ENCODE results near the gene NEDD4. TPM values are rescaled to one million over a fixed set of nuclear protein-coding genes. Genes with fewer than 3 reads are reported as not detected.
A peak's percentile ranks its signal among the peaks of the same experiment; 100 is the strongest.

The NEDD4 gene
- 10 to 100 TPM in 2 of 4 donors, 1 to 10 TPM in 2; 5.6 to 24.0 (median 8.9) TPM for polyA plus RNA-seq
- long read RNA-seq, donor 1, result 0 reads
- long read RNA-seq, donor 2, result 0 reads
- long read RNA-seq, donor 3, result 0 reads
- long read RNA-seq, donor 4, result 0 reads
- long read RNA-seq, donor 5, result 0 reads
- long read RNA-seq, donor 6, result 0 reads
- long read RNA-seq, donor 7, result 0 reads
- long read RNA-seq, donor 8, result 0 reads
- long read RNA-seq, donor 9, result 0 reads
- long read RNA-seq, donor 10, partial matches to known transcripts, result 9 of 10 reads
- long read RNA-seq, donor 10, other reads (novel, unspliced or antisense), result 0 of 10 reads

DNA sequence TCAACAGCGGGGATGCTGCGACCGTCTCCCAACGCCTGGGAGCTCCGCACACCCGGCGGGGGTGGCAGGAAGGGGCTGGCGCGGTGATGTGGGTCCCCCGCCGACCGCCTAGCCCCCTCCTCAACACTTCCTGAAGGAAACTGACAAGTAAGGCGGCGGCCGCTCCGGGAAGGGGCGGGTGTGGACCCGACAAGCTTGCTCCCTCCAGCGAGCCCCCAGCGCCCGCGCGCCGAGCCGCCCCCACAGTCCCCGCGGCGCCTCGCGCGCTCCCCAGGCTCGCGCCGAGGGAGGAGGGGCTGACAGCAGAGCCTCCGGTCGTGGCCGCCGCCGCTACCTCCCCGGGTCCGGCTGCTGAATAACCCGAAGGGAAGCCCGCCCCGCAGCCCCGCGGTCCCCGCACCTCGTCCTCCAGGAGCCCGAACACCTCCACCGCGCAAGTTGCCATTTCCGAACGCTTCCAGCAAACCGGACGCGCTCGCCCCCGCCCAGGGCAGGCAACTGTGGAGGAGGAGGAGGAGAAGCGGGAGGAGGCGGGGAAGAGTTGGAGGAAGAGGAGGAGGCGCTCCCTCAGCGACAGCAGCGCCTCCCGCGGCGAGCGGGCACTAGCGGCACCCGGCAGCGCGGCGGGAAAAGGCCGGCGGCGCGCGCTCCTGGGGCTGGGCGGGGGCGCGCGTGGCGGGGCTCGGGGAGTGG, at the start of gene NEDD4:
Gene NEDD4, minus strand, starts transcription at position 502 of the 693 bp plus-strand sequence. Its CDS starts 57 bp downstream, at position 445.
- H3K4me1 ChIP-seq (ENCODE audit: control insufficient read depth in 3 of 3, insufficient read depth in 2 of 3, low read depth in 1 of 3, low read length in 2 of 3), result peaks cover 0 to 20% (median 6%) of the 10 kb centered on the region in 3 donors
- WGBS, 3 donors, result 0 to 1% (median 0%) methylated on average over 46 to 83 of the region's 83 CpGs
- H3K4me3 ChIP-seq (ENCODE audit: low read depth in 1 of 3, low read length in 3 of 3), result peak within 1 kb of the TSS; percentile 54 to 93 (median 59)
- FAIRE-seq (no peak), DNase-seq (peak; percentile 85 to 94)
- peak within 1 kb of the TSS; percentile 84 to 94 (median 91) for H3K27ac ChIP-seq (ENCODE audit: low read depth in 1 of 3, low read length in 2 of 3)
- no peaks in the 10 kb centered on the region for H3K27me3 ChIP-seq (ENCODE audit: control insufficient read depth in 3 of 3, insufficient read depth in 3 of 3, low read length in 3 of 3)
- H3K9me3 ChIP-seq (ENCODE audit: control insufficient read depth in 2 of 2, insufficient read depth in 1 of 2, low read depth in 1 of 2, low read length in 1 of 2), result no peaks in the 10 kb centered on the region
- H3K36me3 ChIP-seq (ENCODE audit: control insufficient read depth in 3 of 3, insufficient read depth in 2 of 3, low read depth in 1 of 3, low read length in 3 of 3), result no peaks in the 10 kb centered on the region

DNA sequence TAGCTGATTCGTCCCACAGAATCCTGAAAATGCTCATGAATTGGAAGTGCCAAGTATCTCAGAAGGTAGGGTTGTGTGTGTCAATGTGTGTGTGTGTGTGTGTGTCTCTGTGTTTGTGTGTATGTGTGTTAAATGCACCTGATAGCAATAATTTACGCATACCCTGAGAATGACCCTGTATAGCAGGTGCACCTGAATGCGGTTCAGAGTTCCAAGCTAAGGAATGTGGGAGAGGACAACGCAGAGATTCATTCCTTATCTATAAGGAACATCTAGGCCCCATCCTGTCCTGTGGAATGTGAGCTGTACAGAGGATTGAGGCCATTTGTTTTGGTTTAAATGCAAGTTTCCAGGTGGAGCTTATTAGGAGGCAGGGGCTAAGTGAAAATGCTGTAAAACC, 49.1 kb upstream of the NEDD4 start:
- no peak overlapping the region for H3K4me3 ChIP-seq (ENCODE audit: low read depth in 1 of 3, low read length in 3 of 3)
- H3K36me3 ChIP-seq (ENCODE audit: control insufficient read depth in 3 of 3, insufficient read depth in 2 of 3, low read depth in 1 of 3, low read length in 3 of 3), result no peaks in the 10 kb centered on the region
- peaks cover 4 to 26% (median 6%) of the 10 kb centered on the region in 3 donors for H3K4me1 ChIP-seq (ENCODE audit: control insufficient read depth in 3 of 3, insufficient read depth in 2 of 3, low read depth in 1 of 3, low read length in 2 of 3)
- peak overlapping the region in 1 of 3 donors; percentile 50 for H3K27ac ChIP-seq (ENCODE audit: low read depth in 1 of 3, low read length in 2 of 3)
- peak; percentile 32 to 81 for DNase-seq
- 26 to 60% (median 38%) methylated on average over 4 of the region's 4 CpGs for WGBS, 3 donors
- H3K9me3 ChIP-seq (ENCODE audit: control insufficient read depth in 2 of 2, insufficient read depth in 1 of 2, low read depth in 1 of 2, low read length in 1 of 2), result no peaks in the 10 kb centered on the region
- FAIRE-seq, result no peak
- no peaks in the 10 kb centered on the region for H3K27me3 ChIP-seq (ENCODE audit: control insufficient read depth in 3 of 3, insufficient read depth in 3 of 3, low read length in 3 of 3)

DNA sequence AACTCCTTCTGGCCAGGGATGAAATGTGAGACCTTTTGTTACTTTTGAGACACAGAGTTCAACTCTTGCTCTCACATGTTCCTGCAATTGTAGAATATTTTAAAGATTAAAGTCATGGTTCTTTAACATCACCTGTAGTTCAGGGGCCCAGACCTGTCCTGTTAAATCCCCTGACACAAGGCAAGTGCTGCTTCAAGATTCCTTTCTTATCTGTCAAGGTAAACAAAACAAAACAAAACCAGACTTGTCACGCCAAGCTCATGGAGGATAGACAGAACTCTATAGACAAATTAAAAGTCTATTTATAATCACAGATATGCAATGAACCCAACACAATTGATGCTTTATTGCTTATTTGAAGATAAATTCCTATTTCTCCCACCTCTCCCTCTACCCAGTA, 48.6 kb upstream of the NEDD4 start:
- DNase-seq, result peak in 1 of 2 donors; percentile 35
- peak overlapping the region in 1 of 3 donors; percentile 50 for H3K27ac ChIP-seq (ENCODE audit: low read depth in 1 of 3, low read length in 2 of 3)
- WGBS, 3 donors, result 40 to 68% (median 65%) methylated on average over 1 of the region's 1 CpG

DNA sequence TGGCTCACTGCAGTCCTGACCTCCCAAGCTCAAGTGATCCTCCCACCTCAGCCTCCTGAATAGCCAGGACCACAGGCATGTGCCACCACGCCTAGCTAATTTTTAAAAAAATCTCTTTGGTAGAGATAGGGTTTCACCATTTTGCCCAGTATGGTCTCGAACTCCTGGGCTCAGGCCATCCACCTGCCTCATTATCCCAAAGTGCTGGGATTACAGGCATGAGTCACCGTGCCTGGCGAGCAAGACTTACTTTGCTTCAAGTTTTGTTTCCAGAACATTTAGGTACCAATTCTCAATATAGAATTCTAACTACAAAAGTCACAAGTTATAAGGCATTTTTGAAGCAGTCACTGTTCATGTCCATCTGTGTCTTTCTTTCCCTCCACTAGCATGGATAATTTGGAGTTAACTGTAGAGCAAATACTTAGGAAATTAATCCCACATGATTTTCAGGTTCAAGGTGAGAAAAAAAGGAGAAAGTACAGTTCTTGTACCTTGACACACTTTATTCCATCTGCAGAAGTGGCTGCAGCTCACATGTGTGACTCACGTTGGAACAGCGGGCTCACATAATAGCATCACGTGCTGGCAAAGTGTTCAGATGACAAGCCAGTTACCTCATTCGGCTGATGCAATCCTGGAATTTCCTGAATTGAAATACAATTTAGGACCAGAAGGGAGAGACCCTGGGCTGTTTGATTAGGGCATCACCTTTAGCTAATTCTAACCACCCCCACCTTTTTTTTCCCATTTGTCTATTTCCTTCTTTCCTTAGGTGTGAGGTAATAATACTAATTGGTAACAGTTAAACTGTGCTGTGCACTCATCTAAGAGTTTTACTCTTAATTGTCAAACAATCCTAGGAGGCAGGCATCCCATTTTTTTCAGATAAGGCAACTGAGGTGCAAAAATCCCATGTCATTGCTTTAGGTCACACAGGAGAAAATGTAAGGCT, 46.9 kb upstream of the NEDD4 start:
- no peaks in the 10 kb centered on the region for H3K36me3 ChIP-seq (ENCODE audit: control insufficient read depth in 3 of 3, insufficient read depth in 2 of 3, low read depth in 1 of 3, low read length in 3 of 3)
- DNase-seq (peak; percentile 87 to 94), FAIRE-seq (no peak)
- no peak overlapping the region for H3K4me3 ChIP-seq (ENCODE audit: low read depth in 1 of 3, low read length in 3 of 3)
- peak overlapping the region; percentile 35 to 89 (median 48) for H3K27ac ChIP-seq (ENCODE audit: low read depth in 1 of 3, low read length in 2 of 3)
- H3K27me3 ChIP-seq (ENCODE audit: control insufficient read depth in 3 of 3, insufficient read depth in 3 of 3, low read length in 3 of 3), result no peaks in the 10 kb centered on the region
- no peaks in the 10 kb centered on the region for H3K9me3 ChIP-seq (ENCODE audit: control insufficient read depth in 2 of 2, insufficient read depth in 1 of 2, low read depth in 1 of 2, low read length in 1 of 2)
- H3K4me1 ChIP-seq (ENCODE audit: control insufficient read depth in 3 of 3, insufficient read depth in 2 of 3, low read depth in 1 of 3, low read length in 2 of 3), result peaks cover 4 to 26% (median 6%) of the 10 kb centered on the region in 3 donors
- 19 to 49% (median 36%) methylated on average over 8 of the region's 8 CpGs for WGBS, 3 donors

More for the DNA sequence above, 48.6 kb upstream of the NEDD4 start:
- H3K9me3 ChIP-seq (ENCODE audit: control insufficient read depth in 2 of 2, insufficient read depth in 1 of 2, low read depth in 1 of 2, low read length in 1 of 2), result no peaks in the 10 kb centered on the region
- no peak overlapping the region for H3K4me3 ChIP-seq (ENCODE audit: low read depth in 1 of 3, low read length in 3 of 3)
- H3K36me3 ChIP-seq (ENCODE audit: control insufficient read depth in 3 of 3, insufficient read depth in 2 of 3, low read depth in 1 of 3, low read length in 3 of 3), result no peaks in the 10 kb centered on the region
- peaks cover 4 to 26% (median 6%) of the 10 kb centered on the region in 3 donors for H3K4me1 ChIP-seq (ENCODE audit: control insufficient read depth in 3 of 3, insufficient read depth in 2 of 3, low read depth in 1 of 3, low read length in 2 of 3)
- no peaks in the 10 kb centered on the region for H3K27me3 ChIP-seq (ENCODE audit: control insufficient read depth in 3 of 3, insufficient read depth in 3 of 3, low read length in 3 of 3)
- no peak for FAIRE-seq

DNA sequence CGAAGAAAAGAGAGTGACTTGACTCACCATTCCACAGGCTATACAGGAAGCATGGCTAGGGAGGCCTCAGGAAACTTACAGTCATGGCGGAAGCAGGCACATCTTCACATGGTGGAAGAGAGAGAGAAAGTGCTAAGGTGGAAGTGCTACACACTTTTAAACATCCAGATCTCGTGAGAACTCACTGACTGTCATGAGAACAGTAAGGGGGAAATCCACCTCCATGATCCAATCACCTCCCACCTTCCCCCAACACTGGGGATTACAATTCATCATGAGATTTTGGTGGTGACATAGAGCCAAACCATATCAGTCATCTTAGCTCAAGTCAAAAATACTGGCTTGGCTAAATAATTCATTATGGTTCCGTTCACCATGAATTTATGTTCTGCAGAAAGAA, 45.3 kb upstream of the NEDD4 start:
- peaks cover 4 to 26% (median 6%) of the 10 kb centered on the region in 3 donors for H3K4me1 ChIP-seq (ENCODE audit: control insufficient read depth in 3 of 3, insufficient read depth in 2 of 3, low read depth in 1 of 3, low read length in 2 of 3)
- H3K36me3 ChIP-seq (ENCODE audit: control insufficient read depth in 3 of 3, insufficient read depth in 2 of 3, low read depth in 1 of 3, low read length in 3 of 3), result no peaks in the 10 kb centered on the region
- WGBS, 3 donors, result 91 to 92% (median 91%) methylated on average over 4 of the region's 4 CpGs
- no peaks in the 10 kb centered on the region for H3K27me3 ChIP-seq (ENCODE audit: control insufficient read depth in 3 of 3, insufficient read depth in 3 of 3, low read length in 3 of 3)
- H3K4me3 ChIP-seq (ENCODE audit: low read depth in 1 of 3, low read length in 3 of 3), result no peak overlapping the region
- no peak overlapping the region for H3K27ac ChIP-seq (ENCODE audit: low read depth in 1 of 3, low read length in 2 of 3)
- no peak for DNase-seq
- no peaks in the 10 kb centered on the region for H3K9me3 ChIP-seq (ENCODE audit: control insufficient read depth in 2 of 2, insufficient read depth in 1 of 2, low read depth in 1 of 2, low read length in 1 of 2)
- FAIRE-seq, result no peak

DNA sequence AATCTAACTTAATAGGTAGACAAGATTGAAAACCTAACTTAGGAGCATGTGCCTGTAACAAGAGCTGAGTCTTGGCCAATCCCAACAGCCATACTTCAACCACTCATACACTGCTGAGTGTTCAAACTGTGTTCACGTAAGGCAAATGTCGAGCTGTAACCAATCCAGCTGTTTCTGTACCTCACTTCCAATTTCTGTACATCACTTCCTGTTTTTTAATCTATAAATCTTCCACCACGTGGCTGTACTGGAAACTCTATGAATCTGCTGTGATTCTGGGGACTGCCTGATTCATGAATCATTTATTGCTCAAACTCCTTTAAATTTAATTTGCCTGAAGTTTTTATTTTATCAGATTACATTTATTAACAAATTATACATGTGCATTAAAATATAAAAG, 44.6 kb upstream of the NEDD4 start:
- FAIRE-seq (no peak), DNase-seq (no peak)
- Histone ChIP-seq H3K27ac (ENCODE audit: low read depth in 1 of 3, low read length in 2 of 3) (no peak overlapping the region), H3K27me3 (ENCODE audit: control insufficient read depth in 3 of 3, insufficient read depth in 3 of 3, low read length in 3 of 3) (no peaks in the 10 kb centered on the region), H3K36me3 (ENCODE audit: control insufficient read depth in 3 of 3, insufficient read depth in 2 of 3, low read depth in 1 of 3, low read length in 3 of 3) (no peaks in the 10 kb centered on the region), H3K9me3 (ENCODE audit: control insufficient read depth in 2 of 2, insufficient read depth in 1 of 2, low read depth in 1 of 2, low read length in 1 of 2) (no peaks in the 10 kb centered on the region), H3K4me1 (ENCODE audit: control insufficient read depth in 3 of 3, insufficient read depth in 2 of 3, low read depth in 1 of 3, low read length in 2 of 3) (peaks cover 3 to 21% (median 5%) of the 10 kb centered on the region in 3 donors), H3K4me3 (ENCODE audit: low read depth in 1 of 3, low read length in 3 of 3) (no peak overlapping the region)
- 40 to 60% (median 46%) methylated on average over 3 of the region's 3 CpGs for WGBS, 3 donors

DNA sequence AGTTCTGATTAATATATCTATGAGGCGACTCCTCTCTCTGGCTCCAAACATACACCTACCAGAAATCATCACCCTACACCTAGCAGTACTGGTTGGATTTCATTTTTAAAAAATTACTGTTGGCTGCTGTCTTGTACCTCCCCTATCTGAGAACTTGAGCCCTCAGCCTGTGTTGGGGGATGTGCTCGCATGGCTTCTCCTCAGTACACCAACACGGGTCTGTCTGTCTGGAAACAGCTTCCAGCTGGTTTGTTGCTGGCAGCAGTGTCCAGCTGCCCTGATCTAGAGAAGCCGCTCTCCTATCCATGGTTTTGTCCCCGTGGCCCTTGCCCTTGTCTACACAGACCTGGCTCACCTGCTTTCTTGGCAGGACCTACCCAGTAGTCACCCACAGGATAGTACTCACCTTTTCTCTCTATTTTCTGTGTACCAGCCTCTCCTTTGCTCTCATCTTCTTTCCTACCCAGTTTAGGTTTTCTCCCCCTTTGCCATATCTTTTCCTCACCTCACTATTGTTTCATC, 43.2 kb upstream of the NEDD4 start:
- DNase-seq (no peak), FAIRE-seq (no peak)
- Histone ChIP-seq H3K4me3 (ENCODE audit: low read depth in 1 of 3, low read length in 3 of 3) (no peak overlapping the region), H3K36me3 (ENCODE audit: control insufficient read depth in 3 of 3, insufficient read depth in 2 of 3, low read depth in 1 of 3, low read length in 3 of 3) (no peaks in the 10 kb centered on the region), H3K4me1 (ENCODE audit: control insufficient read depth in 3 of 3, insufficient read depth in 2 of 3, low read depth in 1 of 3, low read length in 2 of 3) (peaks cover 0 to 23% (median 2%) of the 10 kb centered on the region in 3 donors), H3K27me3 (ENCODE audit: control insufficient read depth in 3 of 3, insufficient read depth in 3 of 3, low read length in 3 of 3) (no peaks in the 10 kb centered on the region), H3K27ac (ENCODE audit: low read depth in 1 of 3, low read length in 2 of 3) (no peak overlapping the region), H3K9me3 (ENCODE audit: control insufficient read depth in 2 of 2, insufficient read depth in 1 of 2, low read depth in 1 of 2, low read length in 1 of 2) (no peaks in the 10 kb centered on the region)
- WGBS, 3 donors, result 73 to 94% (median 93%) methylated on average over 5 of the region's 5 CpGs

DNA sequence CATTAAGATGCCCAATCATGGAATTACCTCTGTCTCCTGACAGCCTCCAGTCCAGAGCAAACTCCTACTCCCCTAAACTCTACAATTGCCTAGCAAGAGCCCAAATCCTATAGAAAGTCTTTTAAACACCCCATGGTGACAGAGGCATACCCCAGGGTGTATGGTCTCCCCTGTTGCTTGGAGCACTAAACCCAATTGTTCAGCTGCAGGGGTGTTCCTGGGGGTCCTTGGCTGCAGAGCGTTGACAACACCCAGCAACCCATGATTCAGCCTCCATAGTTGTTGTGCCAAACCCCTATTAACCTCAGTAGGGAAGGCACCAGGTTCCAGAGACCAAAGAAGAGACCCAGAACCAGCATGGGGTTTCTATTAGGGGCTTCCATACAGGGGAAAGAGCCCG, 41.8 kb upstream of the NEDD4 start:
- Histone ChIP-seq H3K4me3 (ENCODE audit: low read depth in 1 of 3, low read length in 3 of 3) (no peak overlapping the region), H3K27me3 (ENCODE audit: control insufficient read depth in 3 of 3, insufficient read depth in 3 of 3, low read length in 3 of 3) (no peaks in the 10 kb centered on the region), H3K9me3 (ENCODE audit: control insufficient read depth in 2 of 2, insufficient read depth in 1 of 2, low read depth in 1 of 2, low read length in 1 of 2) (no peaks in the 10 kb centered on the region), H3K36me3 (ENCODE audit: control insufficient read depth in 3 of 3, insufficient read depth in 2 of 3, low read depth in 1 of 3, low read length in 3 of 3) (no peaks in the 10 kb centered on the region), H3K4me1 (ENCODE audit: control insufficient read depth in 3 of 3, insufficient read depth in 2 of 3, low read depth in 1 of 3, low read length in 2 of 3) (peaks cover 0 to 16% (median 2%) of the 10 kb centered on the region in 3 donors), H3K27ac (ENCODE audit: low read depth in 1 of 3, low read length in 2 of 3) (no peak overlapping the region)
- 87 to 100% (median 92%) methylated on average over 2 of the region's 2 CpGs for WGBS, 3 donors
- FAIRE-seq (no peak), DNase-seq (no peak)
